GM23248 (cell line): ENCODE data around the gene NCOA1.

ENCODE experiments used
- EZH2 ChIP-seq: fragments of 200-600 bp; sonication (generic); IDR thresholded peaks from 2 replicates; pipeline ENCODE4 v1.6.1; 2018; ENCODE audit warnings: antibody characterized with exemption, mild to moderate bottlenecking; ENCODE audit not compliant: insufficient read depth, poor library complexity, severe bottlenecking
- EZH2phosphoT487 ChIP-seq: fragments of 200-600 bp; sonication (generic); IDR thresholded peaks from 2 replicates; pipeline ENCODE4 v1.6.1; 2018; ENCODE audit warnings: antibody characterized with exemption, moderate library complexity, mild to moderate bottlenecking, low read depth; ENCODE audit not compliant: insufficient read depth

DNA sequence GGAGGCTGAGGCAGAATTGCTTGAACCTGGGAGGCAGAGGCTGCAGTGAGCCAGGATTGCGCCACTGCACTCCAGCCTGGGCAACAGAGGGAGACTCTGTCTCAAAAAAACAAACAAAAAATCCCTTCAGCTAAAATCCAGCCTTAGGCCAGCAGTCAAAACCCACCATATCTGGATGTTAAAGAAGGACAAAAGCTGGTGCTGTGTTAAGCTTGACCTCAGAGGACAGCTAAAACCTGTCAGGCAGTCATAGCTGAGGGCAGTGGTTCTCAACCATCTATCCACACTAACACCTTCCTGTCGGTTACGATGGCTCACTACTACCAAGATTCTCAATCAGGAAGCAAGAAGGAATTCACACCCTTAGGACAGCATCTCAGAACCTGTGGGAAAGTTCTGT is 292.6 kb downstream of the NCOA1 start:
- TF ChIP-seq EZH2 (no peak), EZH2phosphoT487 (no peak)
